T-helper 2 cell treated with Interferon-gamma antibody and Interleukin-4, amounts not matched to agents 100 ng/mL and 5 ng/mL, for 36 hours (primary cell): ENCODE measurements around the gene LILRA1. TPM values are rescaled to one million over a fixed set of nuclear protein-coding genes. Genes with fewer than 3 reads are reported as not detected.

Source experiments
- total RNA-seq: library from RNA; stranded (reverse); gene quantifications from 2 replicates; pipeline ENCODE4 v1.2.3, GENCODE V29; 2022

The LILRA1 gene
- total RNA-seq, 1 donor from 2014 or later = not detected

Other genes starting within 250 kb of the LILRA1 start
- 81.2 and 82.9 TPM in 2 replicates for gene LAIR1, start 228.7 kb upstream of the LILRA1 start, total RNA-seq
- 0.80 and 1.1 TPM in 2 replicates for gene TTYH1, start 178.2 kb upstream of the LILRA1 start, total RNA-seq
- 201 and 215 TPM in 2 replicates for gene LENG8, start 144.4 kb upstream of the LILRA1 start, total RNA-seq
- 4.9 and 5.0 TPM in 2 replicates for gene LENG9, start 129.9 kb upstream of the LILRA1 start, total RNA-seq
- not detected in 2 replicates for gene CDC42EP5, start 120.3 kb upstream of the LILRA1 start, total RNA-seq
- 10.4 and 13.7 TPM in 2 replicates for gene LAIR2, start 90.8 kb upstream of the LILRA1 start, total RNA-seq
- gene LILRA2, start 19.8 kb upstream of the LILRA1 start, total RNA-seq = not detected in 2 replicates
- 0.11 TPM in 1 of 2 replicates, not detected in the other for gene LILRB1, start 36.9 kb downstream of the LILRA1 start, total RNA-seq
- 0.23 and 0.30 TPM in 2 replicates for gene LILRB4, start 69.4 kb downstream of the LILRA1 start, total RNA-seq
- gene KIR3DL3, start 130.8 kb downstream of the LILRA1 start, total RNA-seq = not detected in 2 replicates
- gene KIR2DL3, start 144.9 kb downstream of the LILRA1 start, total RNA-seq = 0.09 TPM in 1 of 2 replicates, not detected in the other
- not detected in 2 replicates for gene KIR2DL1, start 176.2 kb downstream of the LILRA1 start, total RNA-seq
- gene KIR2DL4, start 210.0 kb downstream of the LILRA1 start, total RNA-seq = not detected in 2 replicates
- not detected in 2 replicates for gene KIR3DL1, start 222.8 kb downstream of the LILRA1 start, total RNA-seq
- gene KIR2DS4, start 239.0 kb downstream of the LILRA1 start, total RNA-seq = not detected in 2 replicates